ENCODE results near the gene ANKS6. TPM values are rescaled to one million over a fixed set of nuclear protein-coding genes. Genes with fewer than 3 reads are reported as not detected.

Gene ANKS6
- total and polyA plus RNA-seq, 11 donors: 1.9 to 8.0 (median 3.7) TPM

DNA sequence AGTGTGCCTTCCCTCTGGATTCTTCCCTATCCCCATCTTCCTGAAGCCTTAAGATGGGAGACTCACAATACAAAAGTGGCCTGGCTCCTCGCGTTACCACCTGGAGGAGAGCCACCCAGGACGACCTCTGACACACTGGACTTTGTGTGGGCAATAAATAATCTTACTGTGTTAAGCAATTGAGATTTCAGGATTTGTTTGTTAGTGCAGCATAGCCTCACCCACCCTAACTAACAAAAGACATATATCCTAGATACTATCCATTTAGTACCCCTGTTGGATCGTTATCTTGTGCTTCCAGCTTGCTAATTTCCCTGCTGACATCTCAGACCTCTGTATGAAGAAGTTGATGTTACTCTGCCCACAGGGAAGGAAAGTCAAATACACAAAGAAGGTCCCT, 95.6 kb downstream of the ANKS6 start:
- no peaks in the 10 kb centered on the region for H3K9me3 ChIP-seq
- no peak overlapping the region for H3K4me3 ChIP-seq
- peaks cover 3 to 76% (median 27%) of the 10 kb centered on the region in 9 donors for H3K27me3 ChIP-seq
- no peak overlapping the region for H3K27ac ChIP-seq
- TF ChIP-seq CTCF (IDR thresholded peaks at IDR 0.05) (no peak), POLR2A (IDR thresholded peaks at IDR 0.05) (no peak)
- H3K36me3 ChIP-seq: no peaks in the 10 kb centered on the region
- intact Hi-C loops (cut with DNase I): loop anchor here in 2 of 10 donors (5.0 to 10.0 kb wide), 2 partner anchors 384 to 386 kb away; no protein-coding TSS in a partner anchor
- no peaks in the 10 kb centered on the region for H3K4me1 ChIP-seq
- 48 to 59% (median 54%) methylated on average over 4 of the region's 4 CpGs for WGBS, 4 donors
- DNase-seq (no peak), ATAC-seq (no peak)

DNA sequence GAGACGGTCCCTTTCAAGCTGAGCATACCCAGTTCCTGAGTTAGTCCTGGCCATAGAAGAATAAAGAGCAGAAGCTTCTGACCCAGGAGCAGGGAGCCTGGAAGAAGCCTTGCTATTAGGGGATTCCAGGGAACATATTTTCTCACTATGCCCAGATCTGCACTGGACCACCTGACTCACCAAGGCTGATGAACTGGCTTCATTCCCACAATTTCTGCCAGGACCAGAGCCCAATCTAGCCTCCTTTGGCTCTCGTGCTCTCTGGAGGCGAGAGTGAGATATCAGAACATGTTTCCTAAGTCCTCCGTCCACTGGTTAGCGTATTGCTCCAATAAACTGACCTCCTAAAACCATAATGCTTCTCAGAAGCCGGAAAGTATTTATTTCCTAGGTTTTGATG, 97.5 kb downstream of the ANKS6 start:
- no peak for ATAC-seq
- H3K4me1 ChIP-seq: no peaks in the 10 kb centered on the region
- H3K27ac ChIP-seq: no peak overlapping the region
- H3K36me3 ChIP-seq: no peaks in the 10 kb centered on the region
- WGBS, 4 donors: 64 to 75% (median 70%) methylated on average over 6 of the region's 6 CpGs
- no peak for DNase-seq
- H3K9me3 ChIP-seq: no peaks in the 10 kb centered on the region
- no peak overlapping the region for H3K4me3 ChIP-seq
- intact Hi-C loops (cut with DNase I): no loop called here
- no peak for TF ChIP-seq POLR2A (IDR thresholded peaks at IDR 0.05)
- no peak for TF ChIP-seq CTCF (IDR thresholded peaks at IDR 0.05)
- peaks cover 0 to 63% (median 11%) of the 10 kb centered on the region in 9 donors for H3K27me3 ChIP-seq

DNA sequence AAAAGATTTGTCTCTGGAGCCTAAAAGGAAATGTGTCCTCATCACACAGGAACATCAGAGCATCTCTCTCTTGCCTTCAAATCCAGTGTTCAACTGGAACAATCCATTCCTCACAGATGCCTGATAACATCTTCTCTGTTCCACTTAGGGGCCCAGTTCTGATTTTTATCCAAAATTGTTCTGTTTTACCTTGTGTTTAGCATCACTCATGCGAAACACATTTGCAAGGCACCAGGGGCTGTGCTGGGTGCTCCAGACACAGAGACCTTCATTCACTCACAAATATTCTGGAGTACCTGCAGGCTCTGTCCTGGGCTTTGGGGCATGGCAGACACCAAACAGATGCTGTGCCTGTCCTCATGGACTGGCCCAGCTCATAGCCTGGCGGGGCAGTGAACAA, 101.4 kb downstream of the ANKS6 start:
- Histone ChIP-seq H3K4me3 (no peak overlapping the region), H3K9me3 (no peaks in the 10 kb centered on the region), H3K36me3 (no peaks in the 10 kb centered on the region), H3K27me3 (peaks cover 0 to 26% (median 0%) of the 10 kb centered on the region in 9 donors), H3K4me1 (no peaks in the 10 kb centered on the region), H3K27ac (no peak overlapping the region)
- TF ChIP-seq CTCF (IDR thresholded peaks at IDR 0.05) (no peak), POLR2A (IDR thresholded peaks at IDR 0.05) (no peak)
- 84 to 89% (median 87%) methylated on average over 2 of the region's 2 CpGs for WGBS, 4 donors
- DNase-seq: no peak
- intact Hi-C loops (cut with DNase I): no loop called here
- no peak for ATAC-seq

DNA sequence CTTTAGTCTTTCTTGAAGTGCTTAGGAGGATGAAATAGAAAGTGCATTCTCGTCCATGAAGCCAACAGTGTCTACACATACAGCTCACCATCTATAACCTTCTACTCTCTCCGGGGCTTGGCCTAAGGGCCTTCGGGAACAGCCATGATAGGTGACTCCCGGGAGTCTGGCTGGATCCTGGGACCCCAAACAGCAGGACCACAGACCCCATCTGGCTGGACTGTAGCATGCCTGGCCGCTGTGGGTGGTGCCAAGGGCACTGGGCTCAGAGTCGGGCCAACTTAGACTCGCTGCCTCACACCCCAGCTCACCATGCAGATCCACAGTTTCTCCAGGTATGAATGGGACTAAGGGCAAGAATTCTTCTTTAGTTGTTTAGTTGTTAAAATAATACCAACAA, 104.0 kb downstream of the ANKS6 start:
- ATAC-seq (no peak), DNase-seq (no peak)
- intact Hi-C loops (cut with DNase I): no loop called here
- Histone ChIP-seq H3K9me3 (no peaks in the 10 kb centered on the region), H3K27ac (no peak overlapping the region), H3K36me3 (no peaks in the 10 kb centered on the region), H3K4me1 (no peaks in the 10 kb centered on the region), H3K27me3 (peaks cover 0 to 18% (median 0%) of the 10 kb centered on the region in 9 donors), H3K4me3 (no peak overlapping the region)
- no peak for TF ChIP-seq POLR2A (IDR thresholded peaks at IDR 0.05)
- no peak for TF ChIP-seq CTCF (IDR thresholded peaks at IDR 0.05)
- 87 to 93% (median 90%) methylated on average over 6 to 7 of the region's 7 CpGs for WGBS, 4 donors
